SU-DHL-6 (cell line): ENCODE results near the gene SACM1L.

ENCODE experiments used
- EZH2phosphoT487 ChIP-seq: fragments of 200-600 bp; sonication (generic), shearing (Covaris generic); conservative IDR thresholded peaks from 2 replicates; pipeline ENCODE4 v1.6.1; 2018; ENCODE audit warnings: mild to moderate bottlenecking, antibody characterized with exemption, low read length, moderate library complexity, mixed read lengths
- TF ChIP-seq, protein P1 (sequence below): fragments of 200-600 bp; sonication (generic); IDR thresholded peaks from one replicate; pipeline ENCODE4 v1.5.1; 2017; ENCODE audit warnings: antibody characterized with exemption, mild to moderate bottlenecking, low read length, moderate library complexity; ENCODE audit not compliant: insufficient read depth, poor library complexity, severe bottlenecking

DNA sequence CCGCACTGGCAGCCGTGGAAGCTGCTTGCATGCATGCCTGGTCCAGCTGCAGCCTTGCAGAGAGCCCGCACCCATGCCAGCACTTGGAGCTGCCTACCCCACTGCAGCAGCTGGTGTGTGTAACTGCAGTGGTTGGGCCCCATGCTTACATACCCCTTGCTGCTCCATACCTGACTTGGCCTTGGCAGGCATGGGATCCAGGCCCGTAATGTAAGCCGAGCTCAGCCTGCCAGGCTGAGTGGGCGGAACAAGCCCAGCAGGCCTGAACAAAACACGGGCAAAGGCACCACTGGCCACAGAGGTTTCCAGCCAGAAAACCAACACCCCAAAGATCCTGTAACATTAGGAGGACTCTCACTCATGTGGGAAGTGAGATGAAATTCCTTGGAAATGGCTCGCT lies 58.9 kb downstream of the SACM1L start:
- TF ChIP-seq, protein P1, sequence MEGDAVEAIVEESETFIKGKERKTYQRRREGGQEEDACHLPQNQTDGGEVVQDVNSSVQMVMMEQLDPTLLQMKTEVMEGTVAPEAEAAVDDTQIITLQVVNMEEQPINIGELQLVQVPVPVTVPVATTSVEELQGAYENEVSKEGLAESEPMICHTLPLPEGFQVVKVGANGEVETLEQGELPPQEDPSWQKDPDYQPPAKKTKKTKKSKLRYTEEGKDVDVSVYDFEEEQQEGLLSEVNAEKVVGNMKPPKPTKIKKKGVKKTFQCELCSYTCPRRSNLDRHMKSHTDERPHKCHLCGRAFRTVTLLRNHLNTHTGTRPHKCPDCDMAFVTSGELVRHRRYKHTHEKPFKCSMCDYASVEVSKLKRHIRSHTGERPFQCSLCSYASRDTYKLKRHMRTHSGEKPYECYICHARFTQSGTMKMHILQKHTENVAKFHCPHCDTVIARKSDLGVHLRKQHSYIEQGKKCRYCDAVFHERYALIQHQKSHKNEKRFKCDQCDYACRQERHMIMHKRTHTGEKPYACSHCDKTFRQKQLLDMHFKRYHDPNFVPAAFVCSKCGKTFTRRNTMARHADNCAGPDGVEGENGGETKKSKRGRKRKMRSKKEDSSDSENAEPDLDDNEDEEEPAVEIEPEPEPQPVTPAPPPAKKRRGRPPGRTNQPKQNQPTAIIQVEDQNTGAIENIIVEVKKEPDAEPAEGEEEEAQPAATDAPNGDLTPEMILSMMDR, result no peak
- no peak for TF ChIP-seq EZH2phosphoT487
